Ishikawa (cell line): ENCODE measurements around the gene AHCYL1.

Source experiments
- CEBPB ChIP-seq: IDR thresholded peaks from 2 replicates; pipeline ENCODE4 v1.6.1; 2012
- EP300 ChIP-seq: IDR thresholded peaks from 2 replicates; pipeline ENCODE4 v1.6.1; 2012; ENCODE audit warnings: borderline replicate concordance
- MAX ChIP-seq: IDR thresholded peaks from 2 replicates; pipeline ENCODE4 v1.6.1; 2012
- TAF1 ChIP-seq: IDR thresholded peaks from 2 replicates; pipeline ENCODE4 v1.6.1; 2012; ENCODE audit warnings: low read depth, mild to moderate bottlenecking
- TCF12 ChIP-seq: IDR thresholded peaks from 2 replicates; pipeline ENCODE4 v1.6.1; 2012; ENCODE audit warnings: low read depth
- TEAD4 ChIP-seq: IDR thresholded peaks from 2 replicates; pipeline ENCODE4 v1.6.1; 2012
- YY1 ChIP-seq: IDR thresholded peaks from 2 replicates; pipeline ENCODE4 v1.6.1; 2012; ENCODE audit warnings: low read depth
- TF ChIP-seq, protein P1 (sequence below): IDR thresholded peaks from 2 replicates; pipeline ENCODE4 v1.6.1; 2012; ENCODE audit warnings: low read depth, mild to moderate bottlenecking
- TF ChIP-seq, protein P2 (sequence below): IDR thresholded peaks from 2 replicates; pipeline ENCODE4 v1.6.1; 2012

- TF ChIP-seq TAF1 (no peak), EP300 (no peak), MAX (no peak), TEAD4 (no peak), CEBPB (no peak), YY1 (no peak), TCF12 (no peak)
- TF ChIP-seq, protein P1, sequence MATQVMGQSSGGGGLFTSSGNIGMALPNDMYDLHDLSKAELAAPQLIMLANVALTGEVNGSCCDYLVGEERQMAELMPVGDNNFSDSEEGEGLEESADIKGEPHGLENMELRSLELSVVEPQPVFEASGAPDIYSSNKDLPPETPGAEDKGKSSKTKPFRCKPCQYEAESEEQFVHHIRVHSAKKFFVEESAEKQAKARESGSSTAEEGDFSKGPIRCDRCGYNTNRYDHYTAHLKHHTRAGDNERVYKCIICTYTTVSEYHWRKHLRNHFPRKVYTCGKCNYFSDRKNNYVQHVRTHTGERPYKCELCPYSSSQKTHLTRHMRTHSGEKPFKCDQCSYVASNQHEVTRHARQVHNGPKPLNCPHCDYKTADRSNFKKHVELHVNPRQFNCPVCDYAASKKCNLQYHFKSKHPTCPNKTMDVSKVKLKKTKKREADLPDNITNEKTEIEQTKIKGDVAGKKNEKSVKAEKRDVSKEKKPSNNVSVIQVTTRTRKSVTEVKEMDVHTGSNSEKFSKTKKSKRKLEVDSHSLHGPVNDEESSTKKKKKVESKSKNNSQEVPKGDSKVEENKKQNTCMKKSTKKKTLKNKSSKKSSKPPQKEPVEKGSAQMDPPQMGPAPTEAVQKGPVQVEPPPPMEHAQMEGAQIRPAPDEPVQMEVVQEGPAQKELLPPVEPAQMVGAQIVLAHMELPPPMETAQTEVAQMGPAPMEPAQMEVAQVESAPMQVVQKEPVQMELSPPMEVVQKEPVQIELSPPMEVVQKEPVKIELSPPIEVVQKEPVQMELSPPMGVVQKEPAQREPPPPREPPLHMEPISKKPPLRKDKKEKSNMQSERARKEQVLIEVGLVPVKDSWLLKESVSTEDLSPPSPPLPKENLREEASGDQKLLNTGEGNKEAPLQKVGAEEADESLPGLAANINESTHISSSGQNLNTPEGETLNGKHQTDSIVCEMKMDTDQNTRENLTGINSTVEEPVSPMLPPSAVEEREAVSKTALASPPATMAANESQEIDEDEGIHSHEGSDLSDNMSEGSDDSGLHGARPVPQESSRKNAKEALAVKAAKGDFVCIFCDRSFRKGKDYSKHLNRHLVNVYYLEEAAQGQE: no peak
- TF ChIP-seq, protein P2, sequence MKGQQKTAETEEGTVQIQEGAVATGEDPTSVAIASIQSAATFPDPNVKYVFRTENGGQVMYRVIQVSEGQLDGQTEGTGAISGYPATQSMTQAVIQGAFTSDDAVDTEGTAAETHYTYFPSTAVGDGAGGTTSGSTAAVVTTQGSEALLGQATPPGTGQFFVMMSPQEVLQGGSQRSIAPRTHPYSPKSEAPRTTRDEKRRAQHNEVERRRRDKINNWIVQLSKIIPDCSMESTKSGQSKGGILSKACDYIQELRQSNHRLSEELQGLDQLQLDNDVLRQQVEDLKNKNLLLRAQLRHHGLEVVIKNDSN: no peak
Observed at GRCh38 chr1:110017792-110018191, 33.2 kb downstream of the AHCYL1 start.
